Measurements from ENCODE around the gene REEP1.

Gene REEP1, protein sequence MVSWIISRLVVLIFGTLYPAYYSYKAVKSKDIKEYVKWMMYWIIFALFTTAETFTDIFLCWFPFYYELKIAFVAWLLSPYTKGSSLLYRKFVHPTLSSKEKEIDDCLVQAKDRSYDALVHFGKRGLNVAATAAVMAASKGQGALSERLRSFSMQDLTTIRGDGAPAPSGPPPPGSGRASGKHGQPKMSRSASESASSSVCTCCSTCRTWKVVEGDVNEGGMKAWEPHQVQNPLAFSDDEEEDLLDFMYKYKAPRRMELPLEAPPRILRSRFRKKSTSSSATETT

DNA sequence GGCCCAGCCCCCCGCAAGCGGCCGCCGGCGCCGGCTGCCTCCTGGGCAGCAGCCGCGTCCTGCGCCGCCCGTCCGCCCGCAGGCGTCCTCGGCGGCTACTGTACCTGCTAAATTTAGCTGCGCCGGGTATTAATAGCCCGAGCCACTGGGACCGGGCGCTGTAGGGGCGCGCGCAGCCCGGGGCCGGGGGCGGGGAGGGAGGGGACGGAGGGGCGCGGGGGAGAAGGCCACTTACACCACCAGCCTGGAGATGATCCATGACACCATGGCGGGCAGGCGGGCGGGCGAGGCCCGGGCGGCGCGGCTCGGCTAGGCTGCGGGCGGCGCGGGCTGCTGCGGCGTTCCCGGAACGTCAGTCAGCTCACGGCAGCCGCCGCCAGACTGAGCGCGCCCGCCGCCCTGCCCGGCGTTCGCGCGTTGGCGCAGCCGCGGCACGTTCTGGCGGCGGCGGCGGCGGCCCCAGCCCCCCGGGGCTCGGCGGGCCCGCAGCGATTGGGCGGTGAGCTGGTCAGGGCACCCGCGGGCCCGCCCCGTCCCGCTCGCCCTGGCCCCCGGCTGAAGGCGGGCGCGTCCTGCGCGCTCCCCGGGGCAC lies at the start of gene REEP1:
Gene REEP1, minus strand, starts transcription at position 383 of the 592 bp plus-strand sequence. Its CDS starts 116 bp downstream, at position 267.
- TF ChIP-seq, protein P1, sequence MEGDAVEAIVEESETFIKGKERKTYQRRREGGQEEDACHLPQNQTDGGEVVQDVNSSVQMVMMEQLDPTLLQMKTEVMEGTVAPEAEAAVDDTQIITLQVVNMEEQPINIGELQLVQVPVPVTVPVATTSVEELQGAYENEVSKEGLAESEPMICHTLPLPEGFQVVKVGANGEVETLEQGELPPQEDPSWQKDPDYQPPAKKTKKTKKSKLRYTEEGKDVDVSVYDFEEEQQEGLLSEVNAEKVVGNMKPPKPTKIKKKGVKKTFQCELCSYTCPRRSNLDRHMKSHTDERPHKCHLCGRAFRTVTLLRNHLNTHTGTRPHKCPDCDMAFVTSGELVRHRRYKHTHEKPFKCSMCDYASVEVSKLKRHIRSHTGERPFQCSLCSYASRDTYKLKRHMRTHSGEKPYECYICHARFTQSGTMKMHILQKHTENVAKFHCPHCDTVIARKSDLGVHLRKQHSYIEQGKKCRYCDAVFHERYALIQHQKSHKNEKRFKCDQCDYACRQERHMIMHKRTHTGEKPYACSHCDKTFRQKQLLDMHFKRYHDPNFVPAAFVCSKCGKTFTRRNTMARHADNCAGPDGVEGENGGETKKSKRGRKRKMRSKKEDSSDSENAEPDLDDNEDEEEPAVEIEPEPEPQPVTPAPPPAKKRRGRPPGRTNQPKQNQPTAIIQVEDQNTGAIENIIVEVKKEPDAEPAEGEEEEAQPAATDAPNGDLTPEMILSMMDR (IDR thresholded peaks at IDR 0.05): no peak
- Histone ChIP-seq H3K4me3 (peak within 1 kb of the TSS; percentile 75), H3K27ac (peak within 1 kb of the TSS; percentile 46 to 75)
- no peak for DNase-seq (ENCODE audit: low spot score)

DNA sequence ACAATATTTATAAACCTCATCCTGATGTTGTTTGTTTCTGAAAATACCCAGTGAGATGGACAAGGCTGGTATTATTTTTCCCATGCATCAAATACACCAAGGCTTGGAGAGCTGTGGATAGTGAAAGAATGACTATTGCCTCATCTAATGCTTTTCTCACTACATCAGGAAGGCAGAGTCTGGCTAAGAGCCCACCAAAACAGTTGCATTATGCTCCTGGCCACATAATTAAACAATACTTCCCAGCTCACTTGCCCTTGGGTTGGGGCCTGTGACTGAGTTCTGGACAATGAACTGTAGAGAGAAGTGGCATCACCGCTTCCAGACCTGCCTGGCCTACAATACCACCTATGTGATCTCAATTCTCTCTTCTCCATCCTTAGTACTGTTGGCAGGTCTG lies 46.4 kb upstream of the REEP1 start:
- Histone ChIP-seq H3K4me3 (no peak overlapping the region), H3K27ac (no peak overlapping the region)
- TF ChIP-seq, protein P1 (IDR thresholded peaks at IDR 0.05): no peak
- no peak for DNase-seq (ENCODE audit: low spot score)

DNA sequence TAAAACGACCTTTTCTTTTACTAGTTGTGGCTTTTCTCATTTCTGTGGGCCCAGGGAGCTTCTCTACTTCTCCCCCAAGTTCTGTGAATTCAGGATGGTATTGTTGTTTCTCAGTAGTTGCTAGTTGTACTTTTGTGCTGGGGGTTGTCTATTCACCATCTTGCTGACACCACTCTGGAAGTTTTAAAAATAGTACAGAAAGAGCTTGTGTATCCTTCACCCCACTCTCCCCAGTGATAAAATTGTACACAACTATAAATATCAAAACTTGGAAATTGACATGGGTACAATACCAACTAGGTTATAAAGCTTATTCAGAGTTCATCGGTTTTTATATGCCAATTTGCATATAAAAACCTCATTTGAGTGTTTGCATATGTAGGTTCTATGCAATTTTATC lies 45.3 kb upstream of the REEP1 start:
- DNase-seq (ENCODE audit: low spot score): no peak
- TF ChIP-seq, protein P1 (IDR thresholded peaks at IDR 0.05): no peak
- H3K4me3 ChIP-seq: no peak overlapping the region
- no peak overlapping the region for H3K27ac ChIP-seq

DNA sequence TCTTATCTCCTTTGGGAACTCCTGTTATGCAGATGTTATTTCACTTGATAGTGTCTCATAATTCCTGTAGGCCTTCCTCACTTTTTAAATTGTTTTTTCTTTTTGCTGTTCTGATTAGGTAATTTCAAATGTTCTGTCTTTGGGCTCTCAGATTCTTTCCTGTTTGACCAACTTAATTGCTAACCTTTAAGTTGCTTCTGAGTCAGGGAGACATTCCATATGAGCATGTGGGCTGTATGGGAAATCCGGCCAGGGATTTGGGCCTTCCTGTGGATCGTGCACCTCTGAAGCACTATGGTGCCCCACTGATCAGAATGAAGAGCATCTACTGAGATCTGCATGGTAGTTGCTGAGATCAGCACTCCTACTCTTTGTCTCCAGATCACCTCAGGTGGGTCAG lies 44.7 kb upstream of the REEP1 start:
- Histone ChIP-seq H3K4me3 (no peak overlapping the region), H3K27ac (no peak overlapping the region)
- TF ChIP-seq, protein P1 (IDR thresholded peaks at IDR 0.05): no peak
- no peak for DNase-seq (ENCODE audit: low spot score)

DNA sequence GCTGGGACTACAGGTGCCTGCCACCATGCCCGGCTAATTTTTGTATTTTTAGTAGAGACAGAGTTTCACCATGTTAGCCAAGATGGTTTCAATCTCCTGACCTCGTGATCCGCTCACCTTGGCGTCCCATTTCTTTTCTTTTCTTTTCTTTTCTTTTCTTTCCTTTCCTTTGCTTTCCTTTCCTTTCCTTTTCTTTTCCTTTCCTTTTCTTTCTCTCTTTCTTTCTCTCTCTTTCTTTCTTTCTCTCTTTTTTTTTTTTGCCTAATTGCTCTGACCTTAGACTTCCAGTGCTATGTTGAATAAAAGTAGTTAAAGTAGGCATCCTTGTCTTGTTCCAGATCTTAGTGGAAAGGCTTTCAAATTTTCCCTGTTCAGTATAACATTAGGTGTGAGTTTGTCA lies 41.0 kb upstream of the REEP1 start:
- no peak for DNase-seq (ENCODE audit: low spot score)
- H3K4me3 ChIP-seq: no peak overlapping the region
- no peak overlapping the region for H3K27ac ChIP-seq
- TF ChIP-seq, protein P1 (IDR thresholded peaks at IDR 0.05): no peak

DNA sequence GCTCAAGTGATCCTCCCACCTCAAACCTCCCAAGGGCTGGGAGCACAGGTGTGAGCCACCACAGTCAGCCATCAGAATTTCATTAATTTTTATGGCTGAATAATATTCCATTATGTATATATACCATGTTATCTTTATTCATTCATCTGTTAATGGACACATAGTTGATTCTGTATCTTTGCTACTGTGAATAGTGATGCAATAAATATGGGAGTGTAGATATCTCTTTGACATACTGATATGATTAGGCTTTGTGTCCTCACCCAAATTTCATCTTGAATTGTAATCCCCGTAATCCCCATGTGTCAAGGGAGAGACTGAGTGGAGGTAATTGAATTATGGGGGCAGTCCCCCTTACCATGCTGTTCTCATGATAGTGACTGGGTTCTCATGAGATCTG lies 38.2 kb upstream of the REEP1 start:
- H3K4me3 ChIP-seq: no peak overlapping the region
- TF ChIP-seq, protein P1 (IDR thresholded peaks at IDR 0.05): no peak
- no peak for DNase-seq (ENCODE audit: low spot score)
- H3K27ac ChIP-seq: no peak overlapping the region

All from coronary artery (tissue), 2 donors.